AG10803 (cell line): ENCODE data around the gene COMT.
"Not testable (repeated sequence)": the region's sequence is repeated elsewhere in the genome, so short reads cannot be mapped to it uniquely, and the experiment has no call there.

Experiments used
- DNase-seq: peaks from one replicate; pipeline ENCODE4 v3.0.0; 2010; ENCODE audit warnings: low read depth
- H3K4me3 ChIP-seq: 2 replicates; pipeline ENCODE4 v1.5.1; 2011; ENCODE audit warnings: mild to moderate bottlenecking, low read length, control low read depth
- CTCF ChIP-seq: conservative IDR thresholded peaks from 2 replicates; pipeline ENCODE4 v1.5.1; 2011; ENCODE audit warnings: mild to moderate bottlenecking, low read length, control low read depth, inconsistent platforms

The COMT gene

GRCh38 chr22:19903031-19903430 lies 38.5 kb upstream of the COMT start:
- DNase-seq: no peak
- TF ChIP-seq CTCF: no peak
- H3K4me3 ChIP-seq: no peak overlapping the region

- no peak for DNase-seq
- no peak for TF ChIP-seq CTCF
- no peak overlapping the region for H3K4me3 ChIP-seq
Observed at GRCh38 chr22:19903513-19903912, 38.1 kb upstream of the COMT start.

- DNase-seq: no peak
- no peak for TF ChIP-seq CTCF
- no peak overlapping the region for H3K4me3 ChIP-seq
Observed at GRCh38 chr22:19904174-19904856, 37.3 kb upstream of the COMT start.

- no peak for DNase-seq
- TF ChIP-seq CTCF: no peak
- no peak overlapping the region for H3K4me3 ChIP-seq
Observed at GRCh38 chr22:19904935-19905334, 36.6 kb upstream of the COMT start.

GRCh38 chr22:19905347-19906276 lies 36.0 kb upstream of the COMT start:
- no peak overlapping the region for H3K4me3 ChIP-seq
- no peak for DNase-seq
- no peak for TF ChIP-seq CTCF

- not testable (repeated sequence) for DNase-seq, H3K4me3 ChIP-seq
Observed at GRCh38 chr22:19906864-19907263, 34.7 kb upstream of the COMT start.

GRCh38 chr22:19907902-19908301 lies 33.7 kb upstream of the COMT start:
- not testable (repeated sequence) for H3K4me3 ChIP-seq, DNase-seq
